PC-3 (cell line): ENCODE measurements around the gene GABRA4. TPM values are rescaled to one million over a fixed set of nuclear protein-coding genes. Genes with fewer than 3 reads are reported as not detected.

Experiments
- ATAC-seq: fragments of 200-7000 bp; cut with Tn5 transposase; 2 replicates; pipeline ENCODE4 v1.9.1; 2020; ENCODE audit warnings: mild to moderate bottlenecking, moderate library complexity
- Bru-seq: library from RNA; stranded (reverse); fragments of 400-500 nt; gene quantifications from one replicate; lab custom pipeline; 2021; lab: Mats Ljungman, UMichigan
- BruChase-seq, 2 experiments: library from RNA; stranded (reverse); fragments of 400-500 nt; gene quantifications; one replicate each; lab custom pipeline; 2021; lab: Mats Ljungman, UMichigan
- BruUV-seq: library from RNA; stranded (reverse); fragments of 400-500 nt; replicated peaks from 2 replicates; lab custom pipeline; 2021; lab: Mats Ljungman, UMichigan
- CTCF ChIA-PET: fragments of 300-600 bp; sonication (Branson Sonifier 250); formaldehyde crosslinking; loops from one replicate; lab custom pipeline; 2022; ENCODE audit warnings: antibody characterized with exemption; lab: Charles Lee
- POLR2A ChIA-PET: fragments of 300-600 bp; sonication (Branson Sonifier 250); formaldehyde crosslinking; loops from one replicate; lab custom pipeline; 2022; ENCODE audit warnings: antibody characterized with exemption; ENCODE audit not compliant: unreplicated experiment; lab: Charles Lee
- DNase-seq: peaks from one replicate; pipeline ENCODE4 v3.0.0-alpha.2; 2015
- H2AFZ ChIP-seq: fragments of 300-600 bp; sonication (generic); 2 replicates; pipeline ENCODE4 v1.6.0; 2016; ENCODE audit warnings: antibody characterized with exemption, low read length
- H3F3A ChIP-seq: fragments of 300-600 bp; sonication (generic); one replicate; pipeline ENCODE4 v1.6.0; 2017; ENCODE audit warnings: antibody characterized with exemption, low read length, control low read depth, mild to moderate bottlenecking; ENCODE audit not compliant: unreplicated experiment
- H3K27ac ChIP-seq: fragments of 300-600 bp; sonication (generic); 2 replicates; pipeline ENCODE4 v1.5.1; 2016; ENCODE audit warnings: mild to moderate bottlenecking, low read length
- H3K27me3 ChIP-seq: fragments of 300-600 bp; sonication (generic); 2 replicates; pipeline ENCODE4 v1.6.1; 2016; ENCODE audit warnings: low read length, mixed read lengths
- H3K36me3 ChIP-seq: fragments of 300-600 bp; sonication (generic); 2 replicates; pipeline ENCODE4 v1.6.1; 2016; ENCODE audit warnings: low read depth, mixed run types, low read length, mixed read lengths
- H3K4me1 ChIP-seq: fragments of 300-600 bp; sonication (generic); 2 replicates; pipeline ENCODE4 v1.5.1; 2016; ENCODE audit warnings: low read length; ENCODE audit not compliant: insufficient read depth
- H3K4me2 ChIP-seq: fragments of 300-600 bp; sonication (generic); 2 replicates; pipeline ENCODE4 v1.6.0; 2016; ENCODE audit warnings: low read length
- H3K4me3 ChIP-seq: fragments of 300-600 bp; sonication (generic); 2 replicates; pipeline ENCODE4 v1.5.1; 2016; ENCODE audit warnings: mild to moderate bottlenecking, low read length, mixed read lengths
- H3K79me2 ChIP-seq: fragments of 300-600 bp; sonication (generic); 2 replicates; pipeline ENCODE4 v1.6.1; 2017; ENCODE audit warnings: low read length, mixed read lengths
- H3K9ac ChIP-seq: fragments of 300-600 bp; sonication (generic); 2 replicates; pipeline ENCODE4 v1.6.0; 2016; ENCODE audit warnings: mild to moderate bottlenecking, low read length
- H3K9me2 ChIP-seq: fragments of 300-600 bp; sonication (generic); replicated peaks from 2 replicates; pipeline ENCODE4 v1.6.1; 2016; ENCODE audit warnings: mixed run types, low read length, mixed read lengths
- H3K9me3 ChIP-seq: fragments of 300-600 bp; sonication (generic); 2 replicates; pipeline ENCODE4 v1.6.1; 2016; ENCODE audit warnings: low read length, mixed read lengths
- H4K20me1 ChIP-seq: fragments of 300-600 bp; sonication (generic); 2 replicates; pipeline ENCODE4 v1.6.1; 2016; ENCODE audit warnings: low read length, mixed read lengths
- EZH2 ChIP-seq: fragments of 300-600 bp; sonication (generic); IDR thresholded peaks from one replicate; pipeline ENCODE4 v1.6.1; 2017; ENCODE audit warnings: antibody characterized with exemption, mild to moderate bottlenecking, low read length; ENCODE audit not compliant: unreplicated experiment
- EZH2phosphoT487 ChIP-seq: fragments of 300-600 bp; sonication (generic); IDR thresholded peaks from 2 replicates; pipeline ENCODE4 v1.6.1; 2018; ENCODE audit warnings: mild to moderate bottlenecking, antibody characterized with exemption, low read length, borderline replicate concordance
- intact Hi-C: fragments of 100-400 bp; cut with micrococcal nuclease; formaldehyde crosslinking; loops from 2 replicates; pipeline ENCODE4 v1.9.0; 2023
- long read RNA-seq: library from polyadenylated mRNA; unstranded; transcript quantifications from one replicate; pipeline ENCODE4 v2.0.0, GENCODE V29; 2021; ENCODE audit not compliant: unreplicated experiment
- total RNA-seq: library from RNA; depleted of rRNA; stranded (reverse); fragments of >200 nt; gene quantifications from 2 replicates; pipeline ENCODE4 v1.2.3, GENCODE V29; 2014; rRNA removed
- TF ChIP-seq, protein P1 (sequence below): fragments of 300-600 bp; sonication (generic); conservative IDR thresholded peaks from 2 replicates; pipeline ENCODE4 v1.5.1; 2017; ENCODE audit warnings: antibody characterized with exemption, low read depth, mild to moderate bottlenecking, low read length

The GABRA4 gene
- total RNA-seq (not detected in 2 replicates), Bru-seq, nascent RNA (not detected), BruChase-seq, experiment 1, labeled RNA remaining after a 6-hour chase (not detected), BruChase-seq, experiment 2, labeled RNA remaining after a 2-hour chase (not detected)
- long read RNA-seq = 0 reads

DNA sequence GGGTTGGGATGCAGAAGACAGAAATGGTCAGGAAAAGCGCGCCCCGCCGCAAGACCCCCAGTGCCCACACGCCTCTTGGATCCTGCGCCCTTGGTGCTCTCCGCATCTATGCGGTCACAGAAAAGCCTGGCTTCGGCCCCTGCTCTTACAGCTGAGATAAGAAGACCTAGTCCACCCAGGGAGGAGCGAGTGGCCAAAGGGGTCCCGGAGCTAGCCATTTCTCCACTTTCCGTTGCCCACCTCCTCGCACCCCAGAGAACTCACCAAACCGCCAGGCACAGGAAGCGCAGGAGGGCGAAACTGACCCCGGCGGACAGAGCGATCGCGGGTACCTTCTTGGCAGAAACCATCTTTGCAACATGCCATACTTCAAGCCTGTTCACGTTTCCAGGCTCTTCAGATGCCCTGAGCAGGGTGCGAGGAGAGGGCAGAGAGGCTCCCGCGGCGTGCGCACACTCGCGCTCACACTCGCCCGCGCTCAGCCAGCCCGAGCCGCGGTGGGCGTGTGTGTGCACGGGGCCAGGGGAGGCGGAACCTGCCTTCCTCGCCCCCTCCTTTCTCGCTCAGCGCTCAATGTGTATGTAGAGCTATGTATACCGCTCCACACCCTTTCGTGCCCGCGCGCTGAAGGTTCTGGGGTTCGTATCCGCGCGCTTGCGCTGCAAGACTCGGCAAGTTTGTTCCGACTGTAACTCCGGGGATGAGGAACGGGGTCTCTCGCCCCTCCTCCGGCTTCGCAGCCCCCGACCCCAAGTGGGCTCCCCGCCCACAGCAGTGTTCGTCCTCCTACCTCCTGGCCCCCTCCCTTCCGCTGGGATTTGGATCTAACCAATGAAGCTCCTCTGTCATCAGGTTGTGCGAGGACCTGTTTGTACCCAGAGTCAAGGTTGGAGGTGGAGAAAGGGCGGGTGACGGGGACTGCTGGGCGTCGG, at the start of gene GABRA4:
GABRA4 (minus strand) TSS at position 507 of the 932 bp plus-strand sequence; CDS start at position 350, 157 bp downstream.
- intact Hi-C loops = no loop called here
- H3K9me3 ChIP-seq = no peaks in the 10 kb centered on the region
- H3K4me3 ChIP-seq = no peak within 1 kb of the TSS
- no TSS peak for BruUV-seq
- DNase-seq (no peak), ATAC-seq (no peak)
- H3K27ac ChIP-seq = no peak within 1 kb of the TSS
- H3K9me2 ChIP-seq = no peaks in the 10 kb centered on the region
- H3F3A ChIP-seq = no peaks in the 10 kb centered on the region
- H4K20me1 ChIP-seq = no peaks in the 10 kb centered on the region
- H3K79me2 ChIP-seq = no peaks in the 10 kb centered on the region
- TF ChIP-seq EZH2phosphoT487 (no peak), EZH2 (no peak)
- TF ChIP-seq, protein P1, sequence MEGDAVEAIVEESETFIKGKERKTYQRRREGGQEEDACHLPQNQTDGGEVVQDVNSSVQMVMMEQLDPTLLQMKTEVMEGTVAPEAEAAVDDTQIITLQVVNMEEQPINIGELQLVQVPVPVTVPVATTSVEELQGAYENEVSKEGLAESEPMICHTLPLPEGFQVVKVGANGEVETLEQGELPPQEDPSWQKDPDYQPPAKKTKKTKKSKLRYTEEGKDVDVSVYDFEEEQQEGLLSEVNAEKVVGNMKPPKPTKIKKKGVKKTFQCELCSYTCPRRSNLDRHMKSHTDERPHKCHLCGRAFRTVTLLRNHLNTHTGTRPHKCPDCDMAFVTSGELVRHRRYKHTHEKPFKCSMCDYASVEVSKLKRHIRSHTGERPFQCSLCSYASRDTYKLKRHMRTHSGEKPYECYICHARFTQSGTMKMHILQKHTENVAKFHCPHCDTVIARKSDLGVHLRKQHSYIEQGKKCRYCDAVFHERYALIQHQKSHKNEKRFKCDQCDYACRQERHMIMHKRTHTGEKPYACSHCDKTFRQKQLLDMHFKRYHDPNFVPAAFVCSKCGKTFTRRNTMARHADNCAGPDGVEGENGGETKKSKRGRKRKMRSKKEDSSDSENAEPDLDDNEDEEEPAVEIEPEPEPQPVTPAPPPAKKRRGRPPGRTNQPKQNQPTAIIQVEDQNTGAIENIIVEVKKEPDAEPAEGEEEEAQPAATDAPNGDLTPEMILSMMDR = no peak
- ChIA-PET POLR2A (no interaction called here), CTCF (no interaction called here)
- H3K36me3 ChIP-seq = no peaks in the 10 kb centered on the region
- H3K27me3 ChIP-seq = peaks cover 15% of the 10 kb centered on the region
- H3K4me1 ChIP-seq = no peaks in the 10 kb centered on the region
- no peak within 1 kb of the TSS for H3K9ac ChIP-seq
- H2AFZ ChIP-seq = no peak within 1 kb of the TSS
- no peak within 1 kb of the TSS for H3K4me2 ChIP-seq

- Histone ChIP-seq H3K79me2 (no peaks in the 10 kb centered on the region), H3K27ac (no peak overlapping the region), H3F3A (no peaks in the 10 kb centered on the region), H3K4me2 (no peak overlapping the region), H3K9ac (no peak overlapping the region), H3K9me3 (no peaks in the 10 kb centered on the region), H3K4me1 (no peaks in the 10 kb centered on the region), H3K36me3 (no peaks in the 10 kb centered on the region), H3K9me2 (no peaks in the 10 kb centered on the region), H2AFZ (no peak overlapping the region), H3K27me3 (0 out of 2 replicates have a peak, but pooled peaks cover under 1% of the 10 kb centered on the region), H4K20me1 (no peaks in the 10 kb centered on the region), H3K4me3 (no peak overlapping the region)
- ATAC-seq = no peak
- intact Hi-C loops = no loop called here
- no TSS peak for BruUV-seq
- ChIA-PET POLR2A (no interaction called here), CTCF (no interaction called here)
- DNase-seq = no peak
- TF ChIP-seq EZH2phosphoT487 = no peak
- TF ChIP-seq, protein P1 = no peak
- TF ChIP-seq EZH2 = no peak
Observed at GRCh38 chr4:47040828-47041227, 47.4 kb upstream of the GABRA4 start.
